RWPE1 (cell line): ENCODE data around the gene KERA.

Source experiments
- CTCF ChIA-PET: fragments of 350-600 bp; sonication (Branson Sonifier 250); formaldehyde crosslinking; extraction: SDS; loops from one replicate; lab custom pipeline; 2021; lab: Yijun Ruan, JAX
- POLR2A ChIA-PET: fragments of 400-600 bp; formaldehyde crosslinking; extraction: SDS; loops from one replicate; lab custom pipeline; 2020; ENCODE audit warnings: antibody characterized with exemption; ENCODE audit not compliant: low non-redundant PET; lab: Yijun Ruan, JAX
- DNase-seq: peaks from one replicate; pipeline ENCODE4 v3.0.0; 2012; ENCODE audit warnings: low spot score
- H3K27ac ChIP-seq: fragments of 450-650 bp; 2 replicates; pipeline ENCODE4 v1.5.1; 2017
- CTCF ChIP-seq: fragments of 450-650 bp; conservative IDR thresholded peaks from 2 replicates; pipeline ENCODE4 v1.5.1; 2017; ENCODE audit warnings: low read depth, mild to moderate bottlenecking

KERA gene

GRCh38 chr12:91017043-91017442 lies 40.8 kb downstream of the KERA start:
- ChIA-PET POLR2A (no interaction called here), CTCF (no interaction called here)
- DNase-seq = no peak
- no peak overlapping the region for H3K27ac ChIP-seq
- TF ChIP-seq CTCF = no peak

- POLR2A ChIA-PET = no interaction called here
- CTCF ChIA-PET = no interaction called here
- H3K27ac ChIP-seq = no peak overlapping the region
- no peak for TF ChIP-seq CTCF
- no peak for DNase-seq
These were observed 48.4 kb downstream of the KERA start for GRCh38 chr12:91009319-91009950.

- no peak overlapping the region for H3K27ac ChIP-seq
- ChIA-PET POLR2A (no interaction called here), CTCF (no interaction called here)
- no peak for TF ChIP-seq CTCF
- DNase-seq = no peak
These were observed 50.1 kb downstream of the KERA start for GRCh38 chr12:91007531-91008290.

- ChIA-PET POLR2A (no interaction called here), CTCF (no interaction called here)
- no peak for TF ChIP-seq CTCF
- DNase-seq = no peak
- H3K27ac ChIP-seq = no peak within 1 kb of the TSS
These were observed 53.0 kb downstream of the KERA start, which contains the start of gene EPYC for GRCh38 chr12:91004872-91005271. Gene EPYC (minus strand): TSS chr12:91004972. CDS start chr12:91002565, 2,407 bp downstream.

GRCh38 chr12:91003737-91004136 lies 54.1 kb downstream of the KERA start:
- no peak for DNase-seq
- H3K27ac ChIP-seq = no peak overlapping the region
- no peak for TF ChIP-seq CTCF
- CTCF ChIA-PET = no interaction called here
- POLR2A ChIA-PET = no interaction called here

GRCh38 chr12:91001306-91001705 lies 56.5 kb downstream of the KERA start:
- H3K27ac ChIP-seq = no peak overlapping the region
- ChIA-PET POLR2A (no interaction called here), CTCF (no interaction called here)

More at GRCh38 chr12:91001306-91001705, 56.5 kb downstream of the KERA start:
- no peak for DNase-seq
- no peak for TF ChIP-seq CTCF
